Kidney capillary endothelial cell (primary cell): ENCODE measurements around the gene CLDN14.
"Not testable (repeated sequence)": the region's sequence is repeated elsewhere in the genome, so short reads cannot be mapped to it uniquely, and the experiment has no call there.

ENCODE experiments used
- DNase-seq: peaks from one replicate; pipeline ENCODE4 v3.0.0-alpha.2; 2018; ENCODE audit warnings: low spot score

The CLDN14 gene

DNA sequence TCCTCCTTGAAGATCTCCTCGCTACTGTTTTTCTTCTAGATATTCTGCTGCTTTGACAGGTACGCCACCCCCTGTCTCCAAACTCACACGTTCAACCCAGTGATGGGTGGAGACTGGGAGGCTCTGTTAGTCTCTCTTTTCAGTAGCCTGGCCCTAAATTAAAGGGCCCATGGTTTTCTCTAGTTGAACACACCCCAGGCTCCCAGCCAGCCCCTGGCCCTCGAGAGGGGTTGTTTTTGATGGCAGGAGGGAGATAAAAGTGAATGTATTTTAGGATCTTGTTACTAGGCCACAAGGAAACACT is 21.6 kb upstream of the CLDN14 start:
- DNase-seq, result no peak

DNA sequence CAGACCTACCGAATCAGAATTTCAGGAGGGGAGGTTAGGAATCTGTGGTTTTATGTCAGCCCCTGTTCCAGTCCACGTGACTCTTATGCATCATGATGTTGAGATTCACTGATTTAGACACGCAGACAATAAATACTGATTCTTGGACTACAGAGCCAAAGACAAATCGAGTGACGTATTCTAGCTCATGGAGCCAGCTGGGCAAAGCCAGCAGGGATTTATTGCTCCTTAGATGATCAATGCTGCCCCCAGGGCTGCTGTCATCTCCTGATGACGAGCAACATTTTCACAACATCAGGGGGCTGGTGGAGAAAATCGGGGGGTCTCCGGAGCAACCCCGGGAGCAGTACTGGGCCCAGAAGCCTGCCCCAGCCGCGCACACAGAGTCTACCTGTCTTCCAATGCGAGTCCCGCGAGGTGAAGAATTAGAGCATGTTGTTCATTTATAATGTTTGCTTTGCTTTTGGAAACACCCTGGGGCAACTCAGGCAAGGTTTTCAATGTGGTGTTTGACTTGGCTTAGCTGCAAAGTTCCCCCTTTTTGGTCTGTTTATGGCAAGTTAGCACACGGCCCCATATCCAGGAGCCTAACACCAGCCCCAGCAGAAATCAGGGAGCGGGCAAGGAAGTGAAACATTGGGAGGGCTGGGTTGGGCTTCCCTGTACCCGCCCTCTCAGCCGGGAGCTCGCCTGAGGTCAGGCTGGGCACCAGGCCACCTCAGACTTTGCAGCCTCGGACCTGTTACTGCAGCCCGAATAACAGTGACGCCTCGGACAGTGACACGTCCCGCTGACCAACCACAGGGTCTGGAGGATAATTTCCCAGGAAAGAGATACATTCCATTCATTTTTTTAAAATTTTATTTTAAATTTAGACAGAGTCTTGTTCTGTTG is 19.9 kb upstream of the CLDN14 start:
- DNase-seq, result no peak

DNA sequence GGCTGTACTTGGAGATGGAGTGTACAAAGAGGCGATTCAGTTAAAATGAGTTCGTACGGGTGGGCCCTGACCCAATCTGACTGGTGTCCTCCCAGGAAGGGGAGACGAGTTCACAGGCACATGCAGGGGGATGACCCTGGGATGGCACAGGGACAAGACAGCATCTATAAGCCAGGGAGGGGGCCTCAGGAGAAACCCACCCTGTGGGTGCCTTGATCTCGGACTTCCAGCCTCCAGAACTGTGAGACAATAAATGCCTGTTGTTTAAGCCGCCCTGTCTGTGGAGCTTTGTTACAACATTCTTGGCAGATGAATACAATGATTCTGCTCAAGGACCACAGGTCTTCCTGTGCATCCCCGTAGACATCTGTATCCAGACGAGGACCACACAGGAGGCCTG is 14.6 kb upstream of the CLDN14 start:
- DNase-seq, result no peak

GRCh38 chr21:36491209-36491910 is 11.4 kb upstream of the CLDN14 start:
- no peak for DNase-seq

DNA sequence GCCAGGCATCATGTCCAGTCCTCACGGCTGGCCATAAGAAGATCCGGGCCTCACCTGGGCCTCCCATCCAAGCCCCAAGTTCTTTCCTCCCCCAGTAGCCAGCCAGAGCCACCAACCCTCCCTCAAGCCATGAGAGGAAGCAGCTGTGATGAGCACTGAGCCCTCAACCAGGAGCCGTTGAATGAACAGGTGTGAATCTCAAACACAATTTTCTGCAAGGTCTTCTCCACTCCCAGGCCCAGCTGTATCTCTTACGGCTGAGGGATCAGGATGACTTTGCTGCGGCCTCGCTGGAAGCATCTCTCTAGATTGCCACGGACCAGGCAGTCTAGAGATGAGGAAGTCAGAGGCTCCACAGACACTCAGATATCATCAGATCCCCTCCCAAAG is 9.8 kb upstream of the CLDN14 start:
- DNase-seq, result no peak

DNA sequence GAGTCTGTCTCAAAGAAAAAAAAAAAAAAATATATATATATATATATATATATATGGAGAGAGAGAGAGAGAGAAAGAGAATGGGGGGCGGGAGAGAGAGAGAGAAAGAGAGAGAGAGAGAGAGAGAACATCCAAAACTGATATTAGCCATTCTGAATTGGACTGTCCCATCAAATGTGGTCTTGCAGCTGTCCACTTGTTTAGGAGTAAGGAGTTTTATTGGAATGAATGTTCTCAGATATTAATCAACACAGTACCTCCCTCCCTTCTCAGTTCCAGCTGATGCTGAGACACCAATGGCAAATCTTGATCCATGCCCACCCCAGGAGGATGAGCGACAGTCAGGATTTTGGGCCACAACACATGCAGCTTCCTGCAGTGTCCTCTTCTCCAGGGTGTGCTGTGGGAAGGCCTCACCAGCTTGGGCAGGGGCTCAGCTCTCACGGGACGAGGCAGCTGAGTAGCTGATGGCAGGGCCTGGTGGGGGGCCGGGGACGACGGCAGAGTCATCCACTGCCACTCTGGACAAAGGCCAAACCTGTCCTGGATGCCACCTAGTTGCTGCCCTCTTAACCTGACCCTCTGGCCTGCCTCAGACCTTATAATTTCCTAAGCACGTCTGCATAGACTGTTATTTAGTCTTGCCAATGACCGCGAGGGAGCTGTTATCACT is 9.3 kb upstream of the CLDN14 start:
- DNase-seq, result no peak

DNA sequence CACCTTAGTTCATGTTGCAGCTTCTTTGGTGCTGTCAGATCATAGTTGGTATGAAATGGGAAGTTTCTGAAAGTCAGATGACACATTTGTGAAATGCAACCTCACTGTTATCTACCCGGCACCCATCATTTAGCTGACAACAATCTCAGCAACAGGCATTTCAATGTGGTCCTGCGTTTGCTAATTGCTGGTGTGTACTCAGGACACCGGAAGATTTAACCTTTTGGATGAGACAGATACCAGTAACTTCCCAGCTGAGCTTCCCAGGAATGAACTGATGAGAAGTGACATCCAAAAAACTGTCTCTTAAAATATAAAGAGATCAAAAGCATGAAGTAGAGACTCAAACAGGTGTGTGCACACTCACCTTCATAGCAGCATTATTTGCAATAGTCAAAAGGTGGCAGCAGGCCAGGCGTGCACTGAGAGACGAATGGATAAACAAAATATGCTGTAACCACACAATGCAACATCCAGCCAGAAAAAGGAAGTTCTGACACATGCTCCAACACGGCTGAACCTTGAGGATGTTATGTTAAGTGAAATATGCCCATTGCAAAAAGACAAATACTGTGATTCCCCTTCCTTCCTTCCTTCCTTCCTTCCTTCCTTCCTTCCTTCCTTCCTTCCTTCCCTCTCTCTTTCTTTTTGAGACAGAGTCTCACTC is 7.9 kb upstream of the CLDN14 start:
- peak; percentile 30 for DNase-seq

- no peak for DNase-seq
These were observed 6.3 kb upstream of the CLDN14 start for GRCh38 chr21:36486246-36486645.

GRCh38 chr21:36485476-36485875 is 5.6 kb upstream of the CLDN14 start:
- no peak for DNase-seq

DNA sequence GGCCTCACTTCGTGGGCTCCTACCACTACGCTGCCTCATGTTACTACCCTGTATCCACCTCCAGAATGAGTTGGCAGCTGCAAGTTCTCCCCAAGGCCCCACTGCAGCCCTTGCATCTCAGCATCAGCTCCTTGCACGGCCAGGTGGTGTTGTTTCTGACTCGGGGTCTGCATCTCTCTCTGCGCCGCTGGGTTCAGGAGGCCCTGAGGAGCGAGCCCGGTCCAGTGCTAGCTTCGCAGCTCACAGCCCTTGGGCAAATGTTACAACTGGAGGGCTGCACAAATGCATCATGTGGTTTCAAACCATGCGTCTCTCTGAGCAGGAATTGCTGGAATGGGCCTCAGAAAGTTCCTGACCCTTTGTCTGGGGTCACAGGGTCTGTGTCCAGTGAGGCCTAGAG is 3.2 kb upstream of the CLDN14 start:
- DNase-seq, result no peak

- DNase-seq, result no peak
These were observed 2.8 kb upstream of the CLDN14 start for GRCh38 chr21:36482673-36483072.

- DNase-seq, result no peak
These were observed 2.3 kb upstream of the CLDN14 start for GRCh38 chr21:36482181-36482580.

DNA sequence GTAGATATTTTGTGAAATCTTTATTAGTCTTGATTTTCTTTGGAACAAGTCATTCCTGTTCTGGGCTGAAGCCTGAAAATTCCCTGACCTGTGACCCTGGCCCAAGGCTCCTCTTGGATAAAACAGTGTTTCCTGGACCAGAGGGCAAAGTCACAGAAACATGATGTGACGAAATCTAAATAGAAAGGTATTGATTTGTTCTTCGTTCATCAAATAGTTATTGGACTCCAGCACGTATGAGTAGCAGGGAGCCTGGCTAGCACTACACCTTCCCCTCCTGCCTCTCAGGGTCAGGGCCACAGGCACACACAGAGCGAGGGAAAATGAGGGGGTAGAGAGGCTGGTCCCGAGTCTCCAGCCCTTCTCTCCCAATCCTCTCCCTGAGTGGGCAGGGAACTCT is 1.7 kb upstream of the CLDN14 start:
- no peak for DNase-seq

GRCh38 chr21:36480618-36481017 is 696 bp upstream of the CLDN14 start:
- DNase-seq, result no peak

DNA sequence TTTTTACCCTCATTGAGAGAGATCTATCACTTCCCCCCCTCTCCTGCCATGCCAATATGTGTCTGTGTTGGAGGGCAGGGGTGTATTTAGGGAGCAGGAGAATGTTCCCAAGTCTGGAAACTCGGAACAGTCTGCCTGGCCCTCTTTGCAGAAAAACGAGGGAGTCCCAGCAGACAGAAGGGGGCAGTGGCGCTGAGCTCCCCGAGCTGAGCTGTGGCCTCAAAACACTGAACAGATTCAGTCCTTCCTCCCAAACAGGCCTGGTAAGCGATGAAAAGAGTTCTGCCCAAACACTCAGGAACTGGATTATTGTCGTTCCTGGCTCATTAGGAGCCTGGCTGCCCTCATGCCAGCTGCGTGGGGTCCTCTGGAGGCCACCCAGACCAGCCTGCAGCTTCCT is 981 bp downstream of the CLDN14 start:
- no peak for DNase-seq

- DNase-seq, result peak; percentile 90
These were observed 1.7 kb downstream of the CLDN14 start for GRCh38 chr21:36478207-36478701.

DNA sequence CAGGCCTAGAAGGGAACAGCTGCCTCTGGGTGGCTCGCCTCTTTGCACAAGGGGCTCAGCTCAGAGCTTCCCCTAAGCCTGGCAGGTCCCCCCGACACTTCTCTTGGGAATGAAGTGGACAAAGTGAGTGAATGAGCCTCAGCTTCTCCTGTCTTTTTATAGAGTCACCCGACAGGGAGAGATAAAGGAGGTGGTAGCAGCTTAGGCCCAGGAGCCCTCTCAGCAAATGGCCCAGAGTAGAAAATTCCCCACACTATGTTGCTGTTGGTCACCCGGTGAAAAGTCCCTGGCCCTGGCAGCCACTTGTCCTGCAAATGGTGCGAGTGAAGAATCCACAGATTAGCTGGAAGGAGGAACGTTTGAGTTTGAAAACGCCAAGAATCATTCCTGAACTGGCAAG is 2.4 kb downstream of the CLDN14 start:
- no peak for DNase-seq

DNA sequence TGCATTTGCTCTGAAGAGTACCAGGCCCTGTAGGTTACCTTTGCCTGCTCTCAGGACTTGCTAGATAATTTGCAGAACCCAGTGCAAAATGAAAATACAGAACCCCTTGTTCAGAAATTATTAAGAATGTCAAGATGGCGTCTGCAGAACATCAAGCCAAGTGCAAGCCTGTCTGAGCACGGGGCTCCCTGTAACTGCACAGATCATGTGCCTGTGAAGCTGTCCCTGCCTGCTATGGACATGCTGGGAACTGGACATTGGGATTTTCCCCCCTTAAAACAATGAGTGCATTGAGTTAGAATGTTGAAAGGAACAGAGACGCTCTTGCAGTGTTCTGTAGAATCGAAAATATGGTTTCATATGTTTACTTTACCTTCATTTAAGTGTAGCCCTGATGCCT is 2.9 kb downstream of the CLDN14 start:
- DNase-seq, result no peak

- not testable (repeated sequence) for DNase-seq
These were observed 3.4 kb downstream of the CLDN14 start for GRCh38 chr21:36476541-36476940.

DNA sequence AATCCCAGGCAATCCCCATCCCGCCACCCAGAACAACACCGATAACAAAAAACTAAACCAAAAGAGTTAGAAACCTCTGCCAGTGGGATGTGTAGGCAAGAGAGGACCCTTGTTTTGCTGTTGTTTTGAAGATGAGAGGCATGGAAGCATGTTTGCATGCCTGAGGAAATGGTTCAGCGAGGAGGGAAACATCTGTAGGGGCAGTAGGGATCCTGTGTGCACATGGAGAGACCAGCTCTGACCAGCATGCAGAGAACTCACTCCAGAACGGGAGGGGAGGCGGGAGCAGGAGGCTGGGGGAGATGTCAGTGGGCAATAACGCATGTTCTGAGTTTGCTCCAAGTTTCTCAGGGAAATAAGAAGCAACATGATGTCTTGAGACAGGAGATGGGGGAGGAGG is 5.3 kb downstream of the CLDN14 start:
- DNase-seq, result no peak

GRCh38 chr21:36473203-36473602 is 6.7 kb downstream of the CLDN14 start:
- no peak for DNase-seq

- DNase-seq, result no peak
These were observed 7.5 kb downstream of the CLDN14 start for GRCh38 chr21:36472377-36472776.
